Large intestine (tissue), 3 donors: ENCODE data around the gene HS3ST6. TPM values are rescaled to one million over a fixed set of nuclear protein-coding genes. Genes with fewer than 3 reads are reported as not detected.
"Not testable (repeated sequence)": the region's sequence is repeated elsewhere in the genome, so short reads cannot be mapped to it uniquely, and the experiment has no call there.

Source experiments
- DNase-seq, 2 donors: peaks; one replicate each; pipeline versions ENCODE4 v3.0.0 to v3.0.0-alpha.2; 2013
- H3K27ac ChIP-seq: one replicate; pipeline ENCODE4 v1.5.1; 2013; ENCODE audit warnings: low read length
- H3K27me3 ChIP-seq: 2 replicates; pipeline ENCODE4 v1.6.1; 2013; ENCODE audit warnings: low read length; ENCODE audit not compliant: control insufficient read depth, insufficient read depth
- H3K36me3 ChIP-seq: 2 replicates; pipeline ENCODE4 v1.6.1; 2013; ENCODE audit warnings: low read length; ENCODE audit not compliant: control insufficient read depth, insufficient read depth
- H3K4me1 ChIP-seq: one replicate; pipeline ENCODE4 v1.6.1; 2013; ENCODE audit warnings: low read length; ENCODE audit not compliant: control insufficient read depth, insufficient read depth
- H3K4me3 ChIP-seq: one replicate; pipeline ENCODE4 v1.5.1; 2013; ENCODE audit warnings: low read length
- H3K9me3 ChIP-seq: one replicate; pipeline ENCODE4 v1.6.1; 2013; ENCODE audit warnings: mild to moderate bottlenecking, low read depth, low read length, moderate library complexity; ENCODE audit not compliant: control insufficient read depth
- WGBS: methylation state at CpG from one replicate; pipeline ENCODE4 v1.1.5; 2013; ENCODE audit warnings: low lambda C conversion rate; ENCODE audit not compliant: insufficient coverage; 5-methylcytosine and 5-hydroxymethylcytosine counted together
- polyA plus RNA-seq: library from polyadenylated mRNA; unstranded; fragments of 120-200 nt; gene quantifications from one replicate; pipeline ENCODE4 v1.2.1, GENCODE V29; 2013

Gene HS3ST6
- polyA plus RNA-seq, 1 donor: 0.04 TPM

DNA sequence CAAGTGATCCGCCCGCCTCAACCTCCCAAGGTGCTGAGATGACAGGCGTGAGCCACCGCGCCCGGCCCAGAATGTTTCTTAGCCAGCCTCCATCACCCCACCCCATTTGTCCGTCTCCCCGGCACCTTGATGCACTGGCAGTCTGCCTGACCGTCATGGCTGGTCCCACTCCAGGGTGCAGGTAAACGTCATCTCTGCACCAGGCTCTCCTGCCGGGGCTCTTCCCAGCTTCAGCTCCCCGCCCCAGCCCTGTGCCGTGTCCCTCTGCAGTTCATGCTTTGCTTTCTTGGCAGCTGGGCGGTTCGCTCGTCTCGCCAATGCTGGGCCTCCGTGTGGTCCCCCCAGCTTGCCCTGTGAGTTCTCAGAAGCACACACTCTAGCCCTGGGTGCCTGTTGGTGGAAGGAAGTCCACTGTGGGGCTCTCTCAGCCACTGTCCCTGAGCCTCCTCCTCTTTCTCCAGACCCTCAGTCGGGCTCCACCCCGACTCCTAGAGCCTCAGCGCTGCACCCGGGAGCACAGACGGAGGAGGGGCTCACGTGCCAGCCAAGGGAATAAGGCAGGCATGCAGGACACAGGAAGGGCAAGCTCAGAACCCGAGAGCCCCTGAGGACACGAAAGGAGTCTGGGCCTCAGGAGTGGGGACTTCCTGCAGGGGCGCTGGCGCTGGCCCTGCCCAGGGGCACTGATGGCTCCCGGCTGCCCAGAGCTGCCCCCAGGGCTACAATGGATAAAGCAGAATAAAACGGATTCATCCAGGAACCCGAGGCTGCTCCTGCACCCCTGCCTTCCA is 12.0 kb downstream of the HS3ST6 start:
- Histone ChIP-seq H3K27ac (no peak overlapping the region), H3K4me1 (peaks cover 19% of the 10 kb centered on the region), H3K4me3 (no peak overlapping the region), H3K9me3 (no peaks in the 10 kb centered on the region), H3K27me3 (no peaks in the 10 kb centered on the region), H3K36me3 (no peaks in the 10 kb centered on the region)
- DNase-seq: no peak
- WGBS: 92% methylated on average over 2 of the region's 31 CpGs

DNA sequence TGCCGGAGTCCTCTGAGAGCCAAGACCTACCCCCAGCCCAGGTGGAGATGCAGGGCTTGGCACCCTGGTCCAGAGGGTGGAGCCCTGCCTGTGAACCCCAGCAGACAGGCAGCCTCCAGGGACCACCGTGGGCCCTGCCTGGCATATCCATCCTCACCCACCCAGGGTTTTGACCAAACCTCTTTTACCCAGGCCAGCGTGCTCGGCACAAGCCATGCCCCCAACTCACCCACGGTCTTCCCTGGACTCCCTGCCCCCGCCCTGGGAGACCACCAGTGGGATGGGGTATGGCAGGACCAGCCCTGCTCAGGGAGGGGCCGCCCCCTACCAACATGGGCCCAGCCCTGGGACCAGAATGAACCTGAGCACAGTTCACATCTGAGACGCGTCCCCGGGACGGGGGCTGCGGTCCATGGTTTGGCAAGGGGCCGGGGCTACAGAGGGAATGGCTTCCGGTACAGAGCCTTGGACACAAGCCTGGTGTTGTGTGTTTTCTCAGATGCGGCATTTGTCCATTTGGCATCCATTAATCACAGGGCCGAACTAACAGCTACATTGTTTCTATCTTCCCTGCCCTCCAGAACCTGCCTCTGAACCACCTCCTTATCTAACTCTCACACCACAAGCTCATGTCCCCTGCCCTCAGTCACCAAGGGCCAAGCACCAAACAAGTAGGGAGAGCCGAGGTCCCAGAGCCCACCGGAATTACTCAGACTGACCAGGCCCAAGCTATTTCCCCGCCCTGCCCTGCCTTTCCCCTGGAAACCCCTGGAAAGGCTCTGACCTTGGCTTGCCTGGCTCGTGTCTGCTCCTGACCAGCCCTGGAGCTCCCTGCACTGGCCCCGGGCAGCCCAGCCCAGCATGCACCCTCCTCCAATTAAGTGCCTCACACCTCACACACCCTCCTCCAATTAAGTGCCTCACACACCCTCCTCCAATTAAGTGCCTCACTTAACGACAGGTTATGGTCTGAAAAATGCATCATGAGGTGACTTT is 14.1 kb downstream of the HS3ST6 start:
- H3K27me3 ChIP-seq: no peaks in the 10 kb centered on the region
- no peaks in the 10 kb centered on the region for H3K36me3 ChIP-seq
- H3K4me1 ChIP-seq: peaks cover 26% of the 10 kb centered on the region
- WGBS: no CpG with 5 or more reads among the region's 22 CpGs
- H3K9me3 ChIP-seq: no peaks in the 10 kb centered on the region
- no peak overlapping the region for H3K4me3 ChIP-seq
- H3K27ac ChIP-seq: no peak overlapping the region
- DNase-seq: peak; percentile 54 to 67

DNA sequence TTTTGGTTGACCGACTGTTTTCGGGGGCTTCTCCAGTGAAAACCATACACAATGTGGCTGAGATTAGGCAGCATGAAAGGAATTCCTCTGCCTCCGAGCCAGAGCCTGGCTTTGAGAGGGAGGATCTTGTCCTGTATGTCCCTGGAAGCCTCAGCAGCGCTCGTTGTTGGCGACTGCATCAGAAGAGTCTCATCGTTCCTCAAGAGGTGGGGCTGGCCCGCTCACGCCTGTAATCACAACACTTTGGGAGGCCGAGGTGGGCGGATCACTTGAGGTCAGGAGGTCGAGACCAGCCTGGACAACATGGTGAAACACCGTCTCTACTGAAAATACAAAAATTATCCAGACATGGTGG is 15.0 kb downstream of the HS3ST6 start:
- Histone ChIP-seq H3K9me3 (no peaks in the 10 kb centered on the region), H3K4me1 (peaks cover 28% of the 10 kb centered on the region), H3K27me3 (no peaks in the 10 kb centered on the region), H3K36me3 (no peaks in the 10 kb centered on the region), H3K4me3 (no peak overlapping the region), H3K27ac (no peak overlapping the region)
- WGBS: no CpG with 5 or more reads among the region's 13 CpGs
- DNase-seq: no peak

DNA sequence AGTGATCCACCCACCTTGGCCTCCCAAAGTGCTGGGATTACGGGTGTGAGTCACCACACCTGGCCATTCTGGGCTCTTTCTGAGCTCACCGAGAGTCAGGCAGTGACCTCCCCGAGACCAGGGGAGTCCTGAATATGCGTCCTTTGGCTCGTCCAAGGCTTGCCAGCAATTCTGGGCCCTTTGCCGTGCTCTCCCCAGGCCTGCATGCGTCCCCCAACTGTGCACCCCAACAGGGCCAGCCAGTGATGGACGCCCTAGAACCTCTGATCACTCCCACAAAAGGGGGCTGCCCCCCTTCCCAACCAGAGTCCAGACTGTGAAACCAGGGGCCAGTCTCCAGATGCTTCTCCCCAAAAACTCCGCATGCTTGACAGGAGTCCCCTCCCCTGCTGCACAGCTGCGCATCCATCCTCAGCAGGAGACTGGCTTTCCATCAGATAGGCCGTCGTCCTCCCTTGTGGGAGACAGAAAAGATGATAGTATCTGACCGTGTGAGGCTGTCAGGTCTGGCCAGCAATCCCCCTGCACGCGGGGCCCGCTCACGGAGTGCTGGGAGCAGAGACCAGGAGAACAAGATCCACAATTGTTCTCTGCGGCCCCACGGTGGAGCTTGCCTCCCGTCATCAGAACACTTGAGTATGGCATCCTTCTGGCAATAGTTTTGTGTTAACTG is 15.5 kb downstream of the HS3ST6 start:
- Histone ChIP-seq H3K9me3 (no peaks in the 10 kb centered on the region), H3K4me1 (peaks cover 28% of the 10 kb centered on the region), H3K36me3 (no peaks in the 10 kb centered on the region), H3K4me3 (no peak overlapping the region), H3K27ac (no peak overlapping the region), H3K27me3 (no peaks in the 10 kb centered on the region)
- no peak for DNase-seq
- WGBS: no CpG with 5 or more reads among the region's 20 CpGs

DNA sequence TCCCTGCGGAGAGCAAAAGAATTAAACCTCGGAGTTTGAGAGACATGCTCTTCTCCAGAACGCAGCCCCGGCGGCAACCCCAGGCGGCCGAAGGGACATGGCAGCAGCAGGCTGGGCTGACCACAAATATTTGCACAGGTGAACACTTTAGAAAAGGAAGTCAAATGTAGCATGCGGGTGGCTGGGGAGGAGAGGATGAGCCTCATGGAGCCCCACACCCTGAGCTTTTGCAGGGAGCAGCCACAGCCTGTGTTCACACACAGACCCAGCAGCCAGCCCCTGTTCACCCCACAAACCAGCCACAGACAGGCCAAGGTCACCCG is 17.8 kb downstream of the HS3ST6 start:
- Histone ChIP-seq H3K9me3 (peaks cover 4% of the 10 kb centered on the region), H3K36me3 (no peaks in the 10 kb centered on the region), H3K27ac (no peak overlapping the region), H3K27me3 (no peaks in the 10 kb centered on the region), H3K4me1 (peaks cover 36% of the 10 kb centered on the region), H3K4me3 (no peak overlapping the region)
- no peak for DNase-seq
- no CpG with 5 or more reads among the region's 9 CpGs for WGBS

DNA sequence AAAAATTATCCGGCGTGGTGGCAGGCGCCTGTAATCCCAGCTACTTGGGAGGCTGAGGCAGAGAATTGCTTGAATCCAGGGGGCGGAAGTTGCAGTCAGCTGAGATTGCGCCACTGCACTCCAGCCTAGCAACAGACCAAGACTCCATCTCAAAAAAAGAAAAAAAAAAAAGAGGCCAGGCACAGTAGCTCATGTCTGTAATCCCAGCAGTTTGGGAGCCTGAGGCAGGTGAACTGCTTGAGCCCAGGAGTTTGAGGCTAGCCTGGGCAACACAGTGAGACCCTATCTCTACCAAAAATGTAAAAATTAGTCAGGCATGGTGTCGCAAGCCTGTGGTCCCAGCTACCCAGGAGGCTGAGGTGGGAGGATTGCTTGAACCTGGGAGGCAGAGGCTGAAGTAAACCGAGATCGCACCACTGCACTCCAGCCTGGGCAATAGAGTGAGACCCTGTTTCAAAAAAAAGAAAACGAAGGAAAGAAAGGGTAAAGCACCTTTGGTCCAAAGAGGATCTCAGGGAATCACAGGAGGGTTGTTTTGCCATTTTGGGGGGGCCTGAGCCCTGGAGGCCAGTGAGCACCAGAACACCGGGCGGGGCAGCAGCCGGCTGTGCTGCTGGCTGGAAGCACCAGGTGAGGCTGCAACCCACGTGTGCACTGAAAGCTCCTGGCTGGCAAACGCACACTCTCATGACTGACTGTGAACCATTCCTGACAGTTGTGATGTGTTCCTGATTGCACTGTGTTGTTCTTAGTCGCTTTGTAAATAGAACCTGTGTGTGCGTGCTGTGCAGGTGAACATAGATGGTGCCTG is 18.4 kb downstream of the HS3ST6 start:
- Histone ChIP-seq H3K27me3 (no peaks in the 10 kb centered on the region), H3K36me3 (no peaks in the 10 kb centered on the region), H3K27ac (no peak overlapping the region), H3K4me3 (no peak overlapping the region), H3K9me3 (peaks cover 4% of the 10 kb centered on the region), H3K4me1 (peaks cover 39% of the 10 kb centered on the region)
- peak; percentile 37 to 67 for DNase-seq
- WGBS: no CpG with 5 or more reads among the region's 16 CpGs

DNA sequence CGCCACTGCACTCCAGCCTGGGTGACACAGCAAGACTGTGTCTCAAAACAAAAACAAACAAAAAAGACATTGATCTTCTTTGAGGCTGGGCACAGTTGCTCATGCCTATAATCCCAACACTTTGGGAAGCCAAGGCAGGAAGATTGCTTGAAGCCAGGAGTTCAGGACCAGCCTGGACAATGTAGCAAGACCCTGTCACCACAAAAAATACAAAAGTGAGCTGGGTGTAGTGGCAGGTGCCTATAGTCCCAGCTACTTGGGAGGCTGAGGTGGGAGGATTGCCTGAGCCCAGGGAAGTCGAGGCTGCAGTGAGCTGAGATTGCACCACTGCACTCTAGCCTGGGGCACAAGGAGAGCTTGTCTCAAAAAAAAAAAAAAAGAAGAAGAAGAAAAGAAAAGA is 20.5 kb downstream of the HS3ST6 start:
- not testable (repeated sequence) for H3K9me3 ChIP-seq, H3K36me3 ChIP-seq, H3K27ac ChIP-seq, DNase-seq, H3K4me3 ChIP-seq, H3K27me3 ChIP-seq
- WGBS: no CpG with 5 or more reads among the region's 2 CpGs
- H3K4me1 ChIP-seq: peaks cover 34% of the 10 kb centered on the region

DNA sequence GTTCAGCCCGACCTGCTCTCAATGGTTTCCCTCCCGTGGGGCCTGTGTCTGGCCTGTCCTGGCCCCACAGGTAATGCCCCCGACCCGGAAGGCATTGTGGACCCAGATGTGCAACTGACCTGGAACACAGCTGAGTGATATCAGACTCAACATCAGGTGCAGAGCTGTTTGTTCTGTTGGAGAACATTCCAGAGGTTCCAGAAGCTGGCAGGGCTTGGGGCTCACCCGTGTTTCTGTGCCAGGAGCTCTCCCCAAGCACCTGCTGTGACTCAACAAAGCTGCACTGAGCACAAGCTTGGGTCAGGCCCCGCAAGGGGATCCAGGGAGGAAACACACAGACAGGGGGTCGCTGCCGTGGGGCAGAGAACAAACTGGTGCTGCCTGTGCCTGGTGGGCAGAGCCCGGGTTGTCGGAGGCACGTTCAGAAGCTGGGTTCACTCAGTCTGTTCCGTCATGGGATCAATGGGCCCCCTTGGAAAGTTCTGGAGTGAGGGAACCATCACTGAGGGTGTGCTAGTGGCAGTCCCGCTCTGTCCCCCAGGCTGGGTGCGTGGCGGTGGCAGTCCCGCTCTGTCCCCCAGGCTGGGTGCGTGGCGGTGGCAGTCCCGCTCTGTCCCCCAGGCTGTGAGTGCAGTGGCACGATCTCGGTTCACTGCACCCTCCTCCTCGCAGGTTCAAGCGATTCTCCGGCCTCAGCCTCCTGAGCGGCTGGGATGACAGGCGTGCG is 22.1 kb downstream of the HS3ST6 start:
- Histone ChIP-seq H3K36me3 (no peaks in the 10 kb centered on the region), H3K4me1 (peaks cover 34% of the 10 kb centered on the region), H3K4me3 (no peak overlapping the region), H3K27ac (peak overlapping the region; percentile 46), H3K27me3 (no peaks in the 10 kb centered on the region), H3K9me3 (peaks cover 4% of the 10 kb centered on the region)
- DNase-seq: peak in 1 of 2 donors; percentile 34
- no CpG with 5 or more reads among the region's 27 CpGs for WGBS

DNA sequence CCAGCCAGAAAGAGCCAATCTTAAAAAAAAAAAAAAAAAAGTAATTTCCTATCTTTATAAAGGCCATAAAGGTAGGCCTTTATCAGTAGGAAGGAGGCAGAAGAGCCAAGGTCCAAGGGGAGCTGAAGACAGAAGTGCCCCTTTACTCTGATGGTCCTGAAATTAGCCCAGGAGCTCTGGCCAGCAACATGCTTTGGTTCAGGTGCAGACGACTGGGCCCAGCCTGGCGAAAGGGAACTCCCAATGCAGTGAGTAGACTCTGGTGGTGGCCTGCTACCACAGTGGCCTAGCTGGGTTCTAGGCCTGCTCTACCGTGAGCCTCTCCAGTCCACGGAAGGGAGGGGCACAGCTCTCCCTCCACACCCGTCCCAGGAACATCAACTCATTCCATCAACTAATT is 23.1 kb downstream of the HS3ST6 start:
- H3K4me3 ChIP-seq: no peak overlapping the region
- H3K36me3 ChIP-seq: no peaks in the 10 kb centered on the region
- peak; percentile 68 to 84 for DNase-seq
- peaks cover 4% of the 10 kb centered on the region for H3K9me3 ChIP-seq
- H3K27me3 ChIP-seq: no peaks in the 10 kb centered on the region
- peaks cover 26% of the 10 kb centered on the region for H3K4me1 ChIP-seq
- WGBS: 40% methylated on average over 1 of the region's 5 CpGs
- peak overlapping the region; percentile 46 for H3K27ac ChIP-seq
